Measurements from ENCODE around the gene GALNT7. TPM values are rescaled to one million over a fixed set of nuclear protein-coding genes. Genes with fewer than 3 reads are reported as not detected.

The GALNT7 gene
- total and polyA plus RNA-seq, 2 experiments from 2014 or later, result 12.9 to 14.1 TPM

DNA sequence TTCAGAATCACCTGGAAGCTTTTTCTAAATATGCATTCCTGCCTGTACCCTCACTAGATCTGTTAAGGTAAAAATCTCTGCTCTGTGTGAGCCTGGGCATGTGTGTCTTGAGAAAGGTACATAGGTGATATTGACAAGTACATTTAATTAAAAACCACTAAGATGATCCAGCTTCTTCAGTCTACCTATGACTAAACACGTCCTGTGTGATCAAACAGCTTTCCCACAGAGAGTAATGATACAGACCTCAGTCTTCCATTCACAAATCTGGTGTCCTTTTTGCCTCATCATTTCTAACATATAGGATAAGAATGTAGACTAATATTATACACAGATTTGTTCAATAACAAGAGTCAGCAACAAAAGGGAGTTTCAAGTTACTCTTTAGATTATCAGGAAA, 42.6 kb downstream of the GALNT7 start:
- H3K27me3 ChIP-seq, result no peaks in the 10 kb centered on the region
- TF ChIP-seq, protein P1, sequence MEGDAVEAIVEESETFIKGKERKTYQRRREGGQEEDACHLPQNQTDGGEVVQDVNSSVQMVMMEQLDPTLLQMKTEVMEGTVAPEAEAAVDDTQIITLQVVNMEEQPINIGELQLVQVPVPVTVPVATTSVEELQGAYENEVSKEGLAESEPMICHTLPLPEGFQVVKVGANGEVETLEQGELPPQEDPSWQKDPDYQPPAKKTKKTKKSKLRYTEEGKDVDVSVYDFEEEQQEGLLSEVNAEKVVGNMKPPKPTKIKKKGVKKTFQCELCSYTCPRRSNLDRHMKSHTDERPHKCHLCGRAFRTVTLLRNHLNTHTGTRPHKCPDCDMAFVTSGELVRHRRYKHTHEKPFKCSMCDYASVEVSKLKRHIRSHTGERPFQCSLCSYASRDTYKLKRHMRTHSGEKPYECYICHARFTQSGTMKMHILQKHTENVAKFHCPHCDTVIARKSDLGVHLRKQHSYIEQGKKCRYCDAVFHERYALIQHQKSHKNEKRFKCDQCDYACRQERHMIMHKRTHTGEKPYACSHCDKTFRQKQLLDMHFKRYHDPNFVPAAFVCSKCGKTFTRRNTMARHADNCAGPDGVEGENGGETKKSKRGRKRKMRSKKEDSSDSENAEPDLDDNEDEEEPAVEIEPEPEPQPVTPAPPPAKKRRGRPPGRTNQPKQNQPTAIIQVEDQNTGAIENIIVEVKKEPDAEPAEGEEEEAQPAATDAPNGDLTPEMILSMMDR (IDR thresholded peaks at IDR 0.05; ENCODE audit: low read depth, low read length), result no peak
- peaks cover 18% of the 10 kb centered on the region for H3K4me1 ChIP-seq (ENCODE audit: low read depth)
- no peaks in the 10 kb centered on the region for H3K36me3 ChIP-seq
- DNase-seq (ENCODE audit: low read depth in 1 of 2, low spot score in 1 of 2), result no peak
- H3K27ac ChIP-seq, result no peak overlapping the region
- H3K9me3 ChIP-seq (ENCODE audit: low read depth), result no peaks in the 10 kb centered on the region
- no peak overlapping the region for H3K4me3 ChIP-seq

DNA sequence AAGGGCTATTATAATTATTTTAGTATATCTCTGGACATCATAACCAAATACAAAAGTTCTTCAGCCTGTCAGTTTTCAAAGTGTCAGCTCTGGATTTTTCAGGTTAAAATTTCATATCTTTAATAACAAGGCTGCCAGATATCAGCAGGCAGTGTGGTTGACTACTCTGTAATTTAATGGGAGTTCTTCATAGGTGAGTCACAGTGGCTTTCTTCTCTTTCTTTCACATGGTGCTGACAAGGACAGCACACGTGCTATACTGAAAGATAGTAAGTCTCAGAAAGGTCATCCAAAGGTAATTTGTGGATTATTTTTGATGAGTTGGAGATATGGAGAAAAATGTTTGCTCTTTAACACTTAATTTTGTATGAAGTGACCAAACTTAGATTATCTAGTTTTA, 43.2 kb downstream of the GALNT7 start:
- no peaks in the 10 kb centered on the region for H3K36me3 ChIP-seq
- H3K4me3 ChIP-seq, result no peak overlapping the region

DNA sequence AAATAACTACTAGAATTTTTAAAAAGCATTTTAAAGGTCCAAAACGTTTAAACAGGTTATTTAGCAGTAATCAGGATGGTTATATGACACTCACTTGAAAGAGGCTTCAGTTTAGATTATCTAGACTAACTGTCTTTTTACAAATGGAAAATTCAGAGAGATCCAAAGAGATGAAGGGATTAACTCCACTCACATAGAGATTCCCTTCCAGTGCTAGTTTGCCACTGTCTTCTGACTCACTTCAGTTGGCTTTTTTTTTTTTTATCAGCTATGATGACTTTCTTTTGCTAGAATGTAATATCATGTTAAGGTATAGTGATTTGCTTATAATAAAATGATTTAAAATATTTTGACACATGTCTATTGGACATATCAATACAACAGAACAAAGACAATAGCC, 43.8 kb downstream of the GALNT7 start:
- TF ChIP-seq, protein P1 (IDR thresholded peaks at IDR 0.05; ENCODE audit: low read depth, low read length), result no peak
- Histone ChIP-seq H3K27me3 (no peaks in the 10 kb centered on the region), H3K27ac (no peak overlapping the region), H3K9me3 (ENCODE audit: low read depth) (no peaks in the 10 kb centered on the region), H3K4me1 (ENCODE audit: low read depth) (peaks cover 18% of the 10 kb centered on the region), H3K36me3 (no peaks in the 10 kb centered on the region), H3K4me3 (no peak overlapping the region)
- no peak for DNase-seq (ENCODE audit: low read depth in 1 of 2, low spot score in 1 of 2)

More for the DNA sequence above, 43.2 kb downstream of the GALNT7 start:
- peak; percentile 20 to 54 for DNase-seq (ENCODE audit: low read depth in 1 of 2, low spot score in 1 of 2)
- Histone ChIP-seq H3K27ac (no peak overlapping the region), H3K9me3 (ENCODE audit: low read depth) (no peaks in the 10 kb centered on the region), H3K27me3 (no peaks in the 10 kb centered on the region), H3K4me1 (ENCODE audit: low read depth) (peaks cover 18% of the 10 kb centered on the region)
- TF ChIP-seq, protein P1 (IDR thresholded peaks at IDR 0.05; ENCODE audit: low read depth, low read length), result no peak

DNA sequence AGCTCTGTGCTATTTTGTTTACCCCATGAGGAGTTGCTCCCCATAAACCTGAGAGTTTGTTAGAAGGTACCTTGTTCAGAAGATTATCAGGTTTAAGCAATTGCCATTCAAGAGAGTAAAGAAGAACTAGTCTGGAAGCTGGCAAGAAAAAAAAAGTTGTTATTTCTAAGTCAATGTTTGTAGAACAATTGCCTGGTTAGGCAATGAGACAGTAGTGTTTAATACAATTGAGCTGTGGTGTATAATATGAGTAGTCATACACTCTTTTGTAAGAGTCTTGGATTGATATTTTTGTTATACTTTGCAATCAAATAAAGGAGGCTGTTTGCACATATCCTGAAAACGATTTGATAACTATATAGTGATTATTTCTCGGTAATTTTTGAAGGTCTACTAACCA, 44.7 kb downstream of the GALNT7 start:
- peaks cover 18% of the 10 kb centered on the region for H3K4me1 ChIP-seq (ENCODE audit: low read depth)
- TF ChIP-seq, protein P1 (IDR thresholded peaks at IDR 0.05; ENCODE audit: low read depth, low read length), result no peak
- peak in 1 of 2 donors; percentile 27 for DNase-seq (ENCODE audit: low read depth in 1 of 2, low spot score in 1 of 2)

DNA sequence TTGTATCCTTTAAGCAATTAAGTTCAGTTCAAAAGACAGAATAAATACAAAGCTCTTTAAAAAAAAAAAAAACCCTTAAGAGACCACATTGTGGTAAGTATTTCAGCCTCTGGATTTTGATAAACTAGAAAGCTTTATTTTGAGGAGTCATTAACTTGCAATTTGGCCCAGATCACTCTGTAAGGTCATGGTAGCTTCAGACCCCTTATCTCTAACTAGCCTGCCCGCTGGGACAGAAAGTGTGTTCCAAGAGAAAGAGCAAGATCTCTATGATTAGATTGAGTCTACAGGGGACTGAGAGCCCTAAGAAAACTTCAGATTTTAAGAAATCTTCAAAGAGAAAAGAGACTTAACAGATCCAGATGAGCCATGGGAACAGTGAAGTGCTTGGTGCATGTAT, 45.6 kb downstream of the GALNT7 start:
- no peaks in the 10 kb centered on the region for H3K27me3 ChIP-seq
- TF ChIP-seq, protein P1 (IDR thresholded peaks at IDR 0.05; ENCODE audit: low read depth, low read length), result no peak
- H3K9me3 ChIP-seq (ENCODE audit: low read depth), result no peaks in the 10 kb centered on the region
- no peak for DNase-seq (ENCODE audit: low read depth in 1 of 2, low spot score in 1 of 2)
- peaks cover 18% of the 10 kb centered on the region for H3K4me1 ChIP-seq (ENCODE audit: low read depth)
- no peak overlapping the region for H3K4me3 ChIP-seq
- no peaks in the 10 kb centered on the region for H3K36me3 ChIP-seq
- no peak overlapping the region for H3K27ac ChIP-seq

More for the DNA sequence above, 44.7 kb downstream of the GALNT7 start:
- no peak overlapping the region for H3K4me3 ChIP-seq
- no peak overlapping the region for H3K27ac ChIP-seq
- no peaks in the 10 kb centered on the region for H3K27me3 ChIP-seq
- no peaks in the 10 kb centered on the region for H3K9me3 ChIP-seq (ENCODE audit: low read depth)
- no peaks in the 10 kb centered on the region for H3K36me3 ChIP-seq

DNA sequence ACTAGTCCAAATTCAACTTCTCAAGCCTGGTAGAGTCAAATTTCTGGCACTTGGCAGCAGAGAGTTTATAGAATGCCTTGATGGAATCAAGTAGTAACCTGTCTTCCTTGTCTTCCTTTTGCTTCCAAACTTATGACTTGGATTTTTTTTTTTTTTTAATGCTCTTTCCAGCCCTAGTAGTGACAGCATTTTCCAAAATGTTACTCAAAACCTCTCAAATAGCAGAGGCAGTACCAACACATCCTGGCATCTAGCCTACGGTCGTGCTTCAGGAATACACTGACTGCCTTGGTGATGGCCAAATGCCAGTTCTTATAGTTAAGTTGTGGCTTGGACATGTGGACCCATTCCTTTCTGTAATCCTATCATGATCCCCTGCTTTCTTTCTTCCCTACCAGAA, 46.0 kb downstream of the GALNT7 start:
- Histone ChIP-seq H3K4me1 (ENCODE audit: low read depth) (peaks cover 18% of the 10 kb centered on the region), H3K36me3 (no peaks in the 10 kb centered on the region), H3K27me3 (no peaks in the 10 kb centered on the region), H3K27ac (no peak overlapping the region), H3K4me3 (no peak overlapping the region), H3K9me3 (ENCODE audit: low read depth) (no peaks in the 10 kb centered on the region)
- TF ChIP-seq, protein P1 (IDR thresholded peaks at IDR 0.05; ENCODE audit: low read depth, low read length), result no peak
- DNase-seq (ENCODE audit: low read depth in 1 of 2, low spot score in 1 of 2), result peak in 1 of 2 donors; percentile 86
